Caco-2 (cell line): ENCODE measurements around the gene PLPP4. TPM values are rescaled to one million over a fixed set of nuclear protein-coding genes. Genes with fewer than 3 reads are reported as not detected.

Source experiments
- BruUV-seq: library from RNA; stranded (reverse); fragments of 400-500 nt; replicated peaks from 2 replicates; lab custom pipeline; 2021; lab: Mats Ljungman, UMichigan
- CTCF ChIA-PET: fragments of 300-600 bp; sonication (Branson Sonifier 250); formaldehyde crosslinking; loops from one replicate; lab custom pipeline; 2022; ENCODE audit warnings: antibody characterized with exemption; lab: Charles Lee
- POLR2A ChIA-PET: fragments of 300-600 bp; sonication (Branson Sonifier 250); formaldehyde crosslinking; loops from one replicate; lab custom pipeline; 2022; ENCODE audit warnings: antibody characterized with exemption; lab: Charles Lee
- DNase-seq, 2 experiments: peaks; one replicate each; pipeline versions ENCODE4 v3.0.0 to v3.0.0-alpha.2; 2020 to 2022
- H3K27me3 ChIP-seq: replicated peaks from 2 replicates; pipeline ENCODE4 v1.6.0; 2011; ENCODE audit warnings: low read length; ENCODE audit not compliant: control insufficient read depth, insufficient read depth
- H3K36me3 ChIP-seq: 2 replicates; pipeline ENCODE4 v1.5.1; 2011; ENCODE audit warnings: low read length; ENCODE audit not compliant: control insufficient read depth, insufficient read depth
- H3K4me1 ChIP-seq: fragments of 250-450 bp; sonication (Bioruptor Pico); 2 replicates; pipeline ENCODE4 v1.5.1; 2020; ENCODE audit warnings: mild to moderate bottlenecking
- H3K4me3 ChIP-seq: 2 replicates; pipeline ENCODE4 v1.5.1; 2011; ENCODE audit warnings: low read depth, mild to moderate bottlenecking, control low read depth, low read length
- H3K9me3 ChIP-seq: fragments of 250-450 bp; sonication (Bioruptor Pico); 2 replicates; pipeline ENCODE4 v1.5.1; 2020; ENCODE audit warnings: mild to moderate bottlenecking, moderate library complexity
- H3K27ac Mint-ChIP-seq: one replicate; pipeline ENCODE4 v1.8.0; 2022; ENCODE audit warnings: mixed read lengths; ENCODE audit not compliant: unreplicated experiment
- H3K27me3 Mint-ChIP-seq: one replicate; pipeline ENCODE4 v1.8.0; 2022; ENCODE audit warnings: mixed read lengths; ENCODE audit not compliant: insufficient read depth, unreplicated experiment
- H3K36me3 Mint-ChIP-seq: one replicate; pipeline ENCODE4 v1.8.0; 2022; ENCODE audit warnings: mild to moderate bottlenecking, mixed read lengths; ENCODE audit not compliant: insufficient read depth, unreplicated experiment
- H3K4me1 Mint-ChIP-seq: one replicate; pipeline ENCODE4 v1.8.0; 2022; ENCODE audit warnings: low read depth, mixed read lengths; ENCODE audit not compliant: unreplicated experiment
- H3K4me3 Mint-ChIP-seq: one replicate; pipeline ENCODE4 v1.8.0; 2022; ENCODE audit warnings: mild to moderate bottlenecking, moderate library complexity, mixed read lengths; ENCODE audit not compliant: unreplicated experiment
- H3K9me3 Mint-ChIP-seq: one replicate; pipeline ENCODE4 v1.8.0; 2022; ENCODE audit warnings: mixed read lengths; ENCODE audit not compliant: unreplicated experiment
- intact Hi-C: fragments of 100-400 bp; cut with micrococcal nuclease; formaldehyde crosslinking; loops from one replicate; pipeline ENCODE4 v1.10.0; 2022; ENCODE audit not compliant: unreplicated experiment
- total RNA-seq: library from RNA; stranded (reverse); gene quantifications from 2 replicates; pipeline ENCODE4 v1.2.3, GENCODE V29; 2022
- TF ChIP-seq, protein P1 (sequence below), 2 experiments: fragments of 200-600 bp in 1 of 2; IDR thresholded peaks; 1 replicate in 1 of 2; 2 replicates in 1 of 2; pipeline versions ENCODE4 v1.5.1 to v1.8.0; 2011 to 2022; ENCODE audit warnings: antibody characterized with exemption in 1 of 2, control low read depth in 1 of 2, inconsistent platforms in 1 of 2, low read depth in 1 of 2, low read length in 1 of 2, mild to moderate bottlenecking in 1 of 2, moderate library complexity in 1 of 2; ENCODE audit not compliant: insufficient read depth in 1 of 2, severe bottlenecking in 1 of 2, unreplicated experiment in 1 of 2

PLPP4 gene
- total RNA-seq, 1 experiment from 2014 or later, result 0.61 TPM

DNA sequence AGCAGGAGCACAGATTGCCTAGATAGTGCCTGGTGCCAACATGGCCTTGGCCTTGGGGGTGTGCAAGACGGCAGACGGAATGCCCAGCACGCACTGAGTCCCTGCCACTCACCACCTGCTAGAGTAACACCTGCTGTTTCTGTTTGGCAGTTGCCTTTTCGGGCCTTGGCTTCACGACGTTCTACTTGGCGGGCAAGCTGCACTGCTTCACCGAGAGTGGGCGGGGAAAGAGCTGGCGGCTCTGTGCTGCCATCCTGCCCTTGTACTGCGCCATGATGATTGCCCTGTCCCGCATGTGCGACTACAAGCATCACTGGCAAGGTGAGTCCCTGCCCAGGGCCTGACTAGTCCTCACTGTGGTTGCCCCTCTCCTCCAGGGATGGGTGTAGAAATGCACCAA is 118.0 kb downstream of the PLPP4 start:
- no peak for DNase-seq

DNA sequence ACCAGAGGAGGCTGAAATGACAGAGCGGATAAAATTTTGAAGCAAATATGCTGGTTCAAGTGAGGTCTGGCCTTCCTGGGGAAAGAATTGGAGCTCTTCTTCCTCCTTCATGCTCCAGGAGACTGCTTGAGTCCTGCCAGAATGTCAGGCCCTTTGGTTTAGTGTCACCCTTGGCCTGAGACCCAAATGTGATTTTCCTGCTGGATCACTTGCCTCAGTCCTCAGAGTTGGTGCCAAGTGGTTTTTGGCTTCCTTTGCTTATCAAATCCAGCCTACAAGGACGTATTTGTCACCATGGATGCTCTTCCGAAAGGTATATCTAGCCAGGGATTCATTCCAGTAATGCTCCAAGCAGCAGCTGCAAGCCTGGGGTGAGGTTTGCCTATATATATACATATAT is 118.4 kb downstream of the PLPP4 start:
- Histone ChIP-seq H3K4me3 (no peak overlapping the region), H3K36me3 (no peaks in the 10 kb centered on the region), H3K4me1 (no peaks in the 10 kb centered on the region), H3K9me3 (no peaks in the 10 kb centered on the region), H3K27me3 (peaks cover 2% of the 10 kb centered on the region)
- no peaks in the 10 kb centered on the region for H3K9me3 Mint-ChIP-seq
- H3K4me3 Mint-ChIP-seq, result no peak overlapping the region
- H3K36me3 Mint-ChIP-seq, result no peaks in the 10 kb centered on the region
- intact Hi-C loops, result no loop called here
- H3K4me1 Mint-ChIP-seq, result no peaks in the 10 kb centered on the region
- CTCF ChIA-PET, result no interaction called here
- H3K27me3 Mint-ChIP-seq, result peaks cover 18% of the 10 kb centered on the region
- TF ChIP-seq, protein P1, sequence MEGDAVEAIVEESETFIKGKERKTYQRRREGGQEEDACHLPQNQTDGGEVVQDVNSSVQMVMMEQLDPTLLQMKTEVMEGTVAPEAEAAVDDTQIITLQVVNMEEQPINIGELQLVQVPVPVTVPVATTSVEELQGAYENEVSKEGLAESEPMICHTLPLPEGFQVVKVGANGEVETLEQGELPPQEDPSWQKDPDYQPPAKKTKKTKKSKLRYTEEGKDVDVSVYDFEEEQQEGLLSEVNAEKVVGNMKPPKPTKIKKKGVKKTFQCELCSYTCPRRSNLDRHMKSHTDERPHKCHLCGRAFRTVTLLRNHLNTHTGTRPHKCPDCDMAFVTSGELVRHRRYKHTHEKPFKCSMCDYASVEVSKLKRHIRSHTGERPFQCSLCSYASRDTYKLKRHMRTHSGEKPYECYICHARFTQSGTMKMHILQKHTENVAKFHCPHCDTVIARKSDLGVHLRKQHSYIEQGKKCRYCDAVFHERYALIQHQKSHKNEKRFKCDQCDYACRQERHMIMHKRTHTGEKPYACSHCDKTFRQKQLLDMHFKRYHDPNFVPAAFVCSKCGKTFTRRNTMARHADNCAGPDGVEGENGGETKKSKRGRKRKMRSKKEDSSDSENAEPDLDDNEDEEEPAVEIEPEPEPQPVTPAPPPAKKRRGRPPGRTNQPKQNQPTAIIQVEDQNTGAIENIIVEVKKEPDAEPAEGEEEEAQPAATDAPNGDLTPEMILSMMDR (IDR thresholded peaks at IDR 0.05; ENCODE audit: insufficient read depth in 1 of 2, low read depth in 1 of 2, low read length in 1 of 2, severe bottlenecking in 1 of 2, unreplicated experiment in 1 of 2), result no peak
- no TSS peak for BruUV-seq
- H3K27ac Mint-ChIP-seq, result no peak overlapping the region
- DNase-seq, result no peak
- POLR2A ChIA-PET, result no interaction called here

More for the DNA sequence above, 118.0 kb downstream of the PLPP4 start:
- no peak overlapping the region for H3K4me3 Mint-ChIP-seq
- H3K27me3 ChIP-seq, result peaks cover 2% of the 10 kb centered on the region
- peaks cover 21% of the 10 kb centered on the region for H3K27me3 Mint-ChIP-seq
- H3K9me3 Mint-ChIP-seq, result no peaks in the 10 kb centered on the region
- TF ChIP-seq, protein P1 (IDR thresholded peaks at IDR 0.05; ENCODE audit: insufficient read depth in 1 of 2, low read depth in 1 of 2, low read length in 1 of 2, severe bottlenecking in 1 of 2, unreplicated experiment in 1 of 2), result no peak
- H3K4me1 ChIP-seq, result no peaks in the 10 kb centered on the region
- H3K4me1 Mint-ChIP-seq, result no peaks in the 10 kb centered on the region
- intact Hi-C loops, result no loop called here
- H3K36me3 Mint-ChIP-seq, result no peaks in the 10 kb centered on the region
- H3K36me3 ChIP-seq, result no peaks in the 10 kb centered on the region
- POLR2A ChIA-PET, result no interaction called here
- H3K27ac Mint-ChIP-seq, result no peak overlapping the region
- CTCF ChIA-PET, result no interaction called here
- H3K9me3 ChIP-seq, result no peaks in the 10 kb centered on the region
- BruUV-seq, result no TSS peak
- no peak overlapping the region for H3K4me3 ChIP-seq

DNA sequence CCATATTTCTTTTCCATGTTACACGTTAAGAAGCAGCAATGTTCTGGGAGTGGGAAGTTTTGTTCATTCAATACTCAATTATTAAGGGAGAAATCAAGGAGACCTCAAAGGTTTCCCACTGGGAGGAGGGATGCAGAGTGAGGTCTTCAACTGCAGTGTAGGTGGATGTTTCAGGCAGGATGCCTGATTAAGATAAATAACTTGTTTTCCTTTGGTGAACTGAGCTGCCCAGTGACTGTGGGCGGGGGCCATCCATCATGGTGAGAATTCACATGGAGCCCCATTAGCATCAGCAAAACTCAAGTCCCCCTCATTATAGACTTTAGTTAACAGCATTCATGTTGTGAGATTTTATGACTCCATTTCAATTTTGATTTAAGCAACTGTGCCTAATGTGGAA is 121.1 kb downstream of the PLPP4 start:
- peaks cover 5% of the 10 kb centered on the region; the same call in 1 of the 2 replicates for H3K4me1 ChIP-seq
- H3K36me3 Mint-ChIP-seq, result no peaks in the 10 kb centered on the region
- no peak overlapping the region for H3K27ac Mint-ChIP-seq
- intact Hi-C loops, result no loop called here
- peaks cover 15% of the 10 kb centered on the region for H3K9me3 Mint-ChIP-seq
- H3K36me3 ChIP-seq, result no peaks in the 10 kb centered on the region
- peaks cover 11% of the 10 kb centered on the region for H3K27me3 Mint-ChIP-seq
- ChIA-PET CTCF (no interaction called here), POLR2A (no interaction called here)
- no peak overlapping the region for H3K4me3 Mint-ChIP-seq
- H3K9me3 ChIP-seq, result no peaks in the 10 kb centered on the region
- H3K4me3 ChIP-seq, result no peak overlapping the region
- BruUV-seq, result no TSS peak
- H3K4me1 Mint-ChIP-seq, result peaks cover 15% of the 10 kb centered on the region
- TF ChIP-seq, protein P1 (IDR thresholded peaks at IDR 0.05; ENCODE audit: insufficient read depth in 1 of 2, low read depth in 1 of 2, low read length in 1 of 2, severe bottlenecking in 1 of 2, unreplicated experiment in 1 of 2), result no peak
- no peak for DNase-seq
- H3K27me3 ChIP-seq, result peaks cover 2% of the 10 kb centered on the region
